ENCODE measurements around the gene ADAMTS2.

- TF ChIP-seq CTCF (IDR thresholded peaks at IDR 0.05; ENCODE audit: insufficient read depth, low read depth, low read length) (no peak), EZH2 (IDR thresholded peaks at IDR 0.05; ENCODE audit: insufficient read depth, low read length) (no peak)
These were observed 232.7 kb downstream of the ADAMTS2 start for GRCh38 chr5:179112469-179113142.

Data from astrocyte (in vitro differentiated cells and primary cell).